HG03439 (cell line): ENCODE data around the gene CD47.

ENCODE experiments used
- ATAC-seq: cut with Tn5 transposase; IDR thresholded peaks from one replicate; pipeline ENCODE4 v1.9.1; 2021; ENCODE audit warnings: mild to moderate bottlenecking, moderate library complexity; ENCODE audit not compliant: unreplicated experiment

CD47 gene

DNA sequence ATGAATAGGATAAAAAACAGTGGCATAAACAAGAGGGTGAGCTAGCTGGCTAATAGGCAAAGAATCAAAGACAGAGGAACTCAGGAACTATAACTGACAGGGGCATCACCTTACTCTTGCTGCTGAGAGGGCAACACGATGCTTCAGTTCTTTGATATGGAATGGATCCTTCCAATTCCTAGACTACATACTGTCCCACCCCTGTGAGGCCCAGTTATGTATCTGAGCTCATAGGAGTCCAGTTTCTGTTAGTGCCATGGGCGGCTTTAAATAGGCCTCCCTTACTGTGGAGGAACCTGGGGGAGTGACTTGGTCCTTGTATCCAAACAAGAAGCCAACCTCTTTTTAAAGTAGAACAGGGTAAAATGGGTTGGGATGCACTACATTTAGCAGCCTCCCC is 37.3 kb downstream of the CD47 start:
- ATAC-seq: no peak

DNA sequence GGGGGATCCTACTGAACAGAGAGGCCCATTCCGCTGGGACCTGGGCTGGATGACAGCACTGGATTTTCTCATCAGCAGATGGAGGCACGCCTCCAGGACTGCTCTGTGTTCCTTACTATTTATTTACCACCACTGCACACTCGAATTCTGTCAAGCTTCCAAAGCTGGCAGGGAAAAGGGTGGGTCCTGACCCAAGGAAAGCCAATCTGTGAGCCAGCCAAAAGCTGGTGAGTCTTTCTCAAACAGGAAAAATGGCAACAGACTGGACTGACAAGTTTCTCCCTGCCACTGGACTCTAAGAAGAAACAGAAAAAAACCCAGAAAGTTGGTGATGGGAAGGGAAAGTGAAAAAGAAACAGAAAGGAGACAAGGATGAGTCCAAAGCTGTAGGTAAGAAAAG is 37.8 kb downstream of the CD47 start:
- ATAC-seq: no peak

DNA sequence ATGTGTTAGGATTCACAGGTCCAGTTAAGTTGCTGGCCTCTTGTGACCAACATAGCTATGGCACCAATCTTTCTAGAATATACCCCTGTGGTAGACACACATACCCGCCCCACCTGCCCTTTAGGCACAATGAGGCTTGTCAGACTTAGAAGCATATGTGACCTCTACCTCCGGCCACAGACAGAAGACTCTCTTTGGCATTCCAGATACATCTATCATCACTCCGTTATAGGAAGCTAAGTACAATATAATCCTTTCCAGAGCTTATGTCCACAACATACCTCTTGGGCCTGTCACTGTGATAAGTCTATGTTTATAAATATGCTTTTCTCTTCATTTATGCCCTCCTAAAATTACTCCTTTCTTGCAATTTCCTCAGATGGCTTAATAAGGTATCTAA is 39.8 kb downstream of the CD47 start:
- no peak for ATAC-seq

DNA sequence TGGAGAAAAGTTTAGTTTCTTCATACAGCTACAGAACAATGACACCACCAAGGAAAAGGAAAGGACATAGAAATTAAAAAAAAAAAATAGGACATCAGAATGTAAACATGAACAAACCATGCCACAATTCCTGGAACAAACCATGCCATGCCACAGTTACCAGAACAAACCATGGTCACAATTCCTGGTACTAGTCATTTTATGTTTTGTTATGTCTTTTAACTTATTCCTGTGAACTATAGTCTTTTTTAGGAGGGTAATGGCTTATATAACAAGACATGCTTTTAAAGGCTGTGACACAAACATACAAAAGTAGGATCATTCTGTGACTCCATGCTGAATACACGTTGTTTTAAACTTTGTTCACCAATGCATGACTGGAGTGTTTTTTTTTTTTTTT is 42.8 kb downstream of the CD47 start:
- no peak for ATAC-seq

DNA sequence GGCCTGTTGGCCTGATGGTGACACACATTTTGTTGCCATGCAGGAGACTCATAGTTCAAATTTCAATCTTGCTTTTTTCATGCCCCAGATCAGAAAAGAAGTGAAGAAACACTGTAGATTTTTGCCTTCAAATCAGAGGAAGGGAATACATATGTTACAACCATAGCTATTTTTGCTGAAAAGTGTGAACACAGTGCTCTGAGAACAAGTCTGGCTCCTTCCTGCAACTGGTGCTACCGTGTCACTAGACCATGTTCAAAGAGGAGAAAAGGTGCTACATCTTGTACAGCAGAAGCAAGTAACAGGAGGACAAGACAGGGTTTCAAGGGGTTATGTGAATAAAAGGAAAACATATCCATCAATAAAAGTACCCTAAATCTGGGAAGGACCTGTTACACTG is 44.6 kb downstream of the CD47 start:
- no peak for ATAC-seq

DNA sequence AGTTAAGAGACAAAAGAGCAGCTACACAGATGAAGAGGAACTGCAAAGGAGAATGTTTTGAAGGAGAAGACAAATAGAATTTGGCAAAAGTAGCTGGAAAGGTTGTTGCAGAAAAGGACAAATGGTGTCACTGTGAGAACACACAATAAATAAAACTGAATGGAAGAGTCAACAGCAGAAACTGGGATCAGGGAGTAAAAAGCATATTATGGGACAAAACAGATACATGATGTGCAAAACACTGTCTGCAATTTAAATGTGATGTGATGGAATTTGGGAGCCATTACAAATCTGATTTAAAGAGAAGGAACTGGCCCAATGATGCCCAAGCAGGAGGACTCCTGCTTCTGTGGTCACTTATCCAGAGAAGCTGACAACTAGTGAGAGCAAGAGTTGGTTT is 46.1 kb downstream of the CD47 start:
- no peak for ATAC-seq

DNA sequence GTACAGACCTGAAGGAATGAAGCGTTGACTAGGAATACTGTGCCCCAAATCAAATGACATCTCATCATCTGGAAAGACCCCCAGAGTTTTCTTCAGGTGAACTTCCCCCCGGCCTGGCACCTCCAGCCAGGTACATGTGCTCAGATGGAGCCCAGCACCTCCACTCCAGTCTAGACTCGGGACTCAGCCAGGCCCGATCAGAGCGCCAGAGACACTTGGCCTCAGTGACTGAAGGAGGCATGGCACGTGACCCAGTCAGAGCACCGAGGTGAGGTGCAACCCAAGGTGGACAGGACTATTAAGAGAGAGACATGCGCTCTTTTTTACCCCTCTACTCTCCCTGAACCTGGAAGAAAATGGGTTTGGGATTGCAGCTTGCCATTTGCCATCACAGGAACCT is 48.5 kb downstream of the CD47 start:
- no peak for ATAC-seq

DNA sequence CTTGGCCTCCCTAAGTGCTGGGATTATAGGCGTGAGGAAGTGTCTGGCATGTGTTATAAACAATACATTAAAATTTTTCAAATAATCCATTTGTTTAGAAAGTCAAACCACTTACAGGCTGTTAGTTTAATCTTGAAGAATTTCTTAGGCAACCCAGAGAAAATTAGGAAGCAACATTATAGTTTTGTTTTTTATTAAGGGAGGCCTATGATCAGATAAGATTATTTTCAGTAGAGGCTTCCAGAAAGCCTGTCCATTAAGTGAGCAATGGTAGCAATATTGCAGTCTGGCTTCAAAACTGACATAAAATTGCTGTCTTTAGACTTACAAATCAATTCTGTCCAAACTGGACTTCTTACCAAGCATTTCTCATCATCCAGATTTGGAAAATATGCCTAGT is 49.6 kb downstream of the CD47 start:
- no peak for ATAC-seq

DNA sequence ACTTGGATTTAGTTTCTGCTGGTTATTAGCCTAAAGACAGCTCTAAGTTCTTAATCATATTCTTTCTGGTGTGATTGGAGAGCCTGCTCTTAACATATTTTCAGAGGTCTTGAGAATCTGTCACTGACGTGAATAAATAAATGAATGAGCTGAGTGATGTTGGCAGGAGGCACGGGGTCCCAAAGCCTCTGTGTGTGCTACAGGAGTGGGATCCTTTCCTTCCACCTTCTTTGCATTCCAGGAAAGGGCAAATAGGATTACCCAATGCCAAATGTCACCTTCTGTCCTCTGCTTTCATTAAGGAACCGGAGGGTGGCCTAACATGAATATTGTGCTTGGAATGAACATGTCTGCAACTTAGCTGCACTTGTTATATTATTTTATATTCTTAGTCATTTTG is 53.1 kb downstream of the CD47 start:
- no peak for ATAC-seq

DNA sequence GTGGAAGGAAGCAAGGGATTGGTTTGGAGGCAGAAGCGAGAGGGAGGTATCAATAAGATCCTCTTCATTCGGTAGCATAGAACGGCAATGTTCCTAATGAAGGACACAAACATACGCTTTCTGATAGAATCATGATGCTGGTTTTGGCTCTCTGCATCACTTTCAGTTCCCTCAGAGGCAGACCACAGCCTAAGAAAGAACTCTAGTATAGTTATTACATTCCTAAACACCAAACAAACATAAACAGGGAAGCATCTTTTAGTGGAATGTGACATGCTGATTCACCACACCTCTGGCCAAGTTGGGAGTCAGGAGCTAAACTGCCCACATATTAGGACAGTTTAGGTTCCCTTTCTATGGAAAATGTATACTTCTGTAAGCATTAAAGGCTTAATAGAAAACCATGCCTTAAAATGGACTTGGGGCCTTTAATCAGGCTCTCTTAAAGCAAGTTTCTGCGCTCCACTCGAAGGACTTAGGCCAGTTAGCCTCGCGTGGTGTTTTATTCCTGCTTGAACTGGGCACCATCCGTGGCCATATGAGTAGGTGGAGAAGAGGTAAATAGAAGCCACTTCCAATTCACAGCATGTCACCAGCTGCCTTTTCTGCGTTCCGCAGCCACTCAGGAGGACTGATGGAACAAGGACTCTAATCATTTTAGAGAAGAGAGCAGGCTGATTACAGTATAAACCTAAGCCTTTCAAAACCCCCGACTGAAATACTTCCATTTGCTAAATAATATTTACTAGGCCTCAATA is 53.7 kb downstream of the CD47 start:
- ATAC-seq: no peak

DNA sequence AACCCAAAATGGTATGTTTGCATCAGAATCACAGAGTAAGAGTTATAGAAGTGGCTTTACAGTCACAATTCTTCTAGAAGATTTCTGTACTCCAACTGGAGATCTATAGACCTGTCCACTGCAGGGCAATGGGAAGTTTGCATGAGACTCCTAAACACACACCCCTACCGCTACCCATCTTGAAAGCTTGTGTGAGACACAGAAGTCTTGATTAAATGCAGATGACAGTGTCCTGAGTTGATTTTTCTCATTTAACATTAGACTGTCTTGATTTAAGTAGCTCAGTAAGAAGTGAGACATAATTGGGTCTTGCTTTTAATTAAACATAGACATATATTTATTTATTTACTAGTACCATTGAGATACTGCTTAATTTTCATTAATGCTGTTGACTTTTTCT is 54.4 kb downstream of the CD47 start:
- no peak for ATAC-seq

DNA sequence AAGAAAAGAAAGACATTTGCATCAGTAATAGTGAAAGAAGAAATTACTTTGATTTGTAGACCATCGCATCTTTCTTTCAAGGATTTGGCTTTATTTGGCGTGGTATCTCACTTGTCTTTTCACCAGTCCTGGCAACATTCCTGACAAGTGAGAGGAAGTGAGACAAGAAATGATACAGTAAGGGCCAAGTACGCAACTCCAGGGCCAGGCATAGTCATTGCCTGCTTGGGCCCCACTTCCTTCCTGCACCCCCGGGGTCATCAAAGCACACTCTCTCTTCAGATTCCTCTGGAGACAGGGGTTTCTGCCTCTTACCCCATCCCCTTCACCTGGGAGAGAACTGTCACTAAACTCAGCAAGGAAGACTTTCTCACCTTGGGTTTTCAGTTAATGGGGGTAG is 55.1 kb downstream of the CD47 start:
- ATAC-seq: no peak

DNA sequence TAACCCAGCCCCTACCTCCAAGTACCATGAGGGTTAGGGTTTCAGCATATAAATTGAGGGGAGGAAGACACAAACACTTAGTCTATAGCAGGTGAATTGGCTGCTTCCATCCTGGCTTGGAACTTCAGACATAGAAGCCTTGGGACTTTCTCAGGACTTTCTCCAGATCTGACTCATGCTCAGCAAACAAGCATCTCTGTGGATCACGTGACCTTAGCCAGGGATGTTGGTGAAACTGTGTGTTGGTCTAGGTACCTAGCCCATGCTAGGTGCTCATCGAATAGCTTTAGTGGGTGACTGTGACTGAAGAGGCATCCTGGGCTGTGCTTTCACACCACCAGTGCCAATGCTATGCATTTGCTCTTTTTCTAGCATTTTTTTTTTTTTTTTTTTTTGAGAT is 58.9 kb downstream of the CD47 start:
- no peak for ATAC-seq

DNA sequence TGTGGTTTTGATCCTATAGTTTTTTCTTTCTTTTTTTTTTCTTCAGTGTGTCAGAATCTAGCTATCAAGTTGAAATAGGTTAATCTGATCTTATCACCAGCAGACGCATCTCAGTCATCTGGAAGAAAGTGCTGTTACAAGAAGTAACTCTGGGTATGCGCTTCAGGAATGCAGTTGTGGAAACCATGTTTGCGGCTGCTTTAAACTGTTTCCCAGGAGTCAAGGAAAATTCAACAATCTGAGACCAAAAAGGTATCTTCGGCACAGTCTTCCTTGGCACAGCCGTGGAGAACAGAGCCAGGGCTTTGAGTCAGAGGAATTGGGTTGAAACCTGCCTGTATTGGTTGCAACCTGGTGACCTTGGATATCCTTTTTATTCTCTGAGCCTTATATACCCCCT is 59.9 kb downstream of the CD47 start:
- ATAC-seq: no peak

DNA sequence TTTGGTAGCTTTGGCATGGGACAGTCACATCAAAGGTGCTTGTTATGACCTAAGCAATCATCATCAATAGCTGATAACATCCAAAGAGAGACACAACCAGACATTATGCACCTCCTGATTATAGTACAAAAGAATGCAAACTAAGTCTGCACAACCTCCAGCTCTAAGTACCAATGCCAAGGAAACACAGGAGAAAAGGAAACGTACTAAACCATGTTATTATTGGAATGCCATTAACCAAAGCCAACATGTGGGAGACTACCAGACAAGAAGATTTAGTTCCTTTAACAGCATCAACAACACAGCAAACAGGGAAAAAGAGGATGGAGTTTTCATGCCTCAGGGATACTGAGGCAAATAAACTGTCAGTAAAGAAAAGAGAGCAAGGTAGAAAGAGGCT is 61.4 kb downstream of the CD47 start:
- ATAC-seq: no peak

DNA sequence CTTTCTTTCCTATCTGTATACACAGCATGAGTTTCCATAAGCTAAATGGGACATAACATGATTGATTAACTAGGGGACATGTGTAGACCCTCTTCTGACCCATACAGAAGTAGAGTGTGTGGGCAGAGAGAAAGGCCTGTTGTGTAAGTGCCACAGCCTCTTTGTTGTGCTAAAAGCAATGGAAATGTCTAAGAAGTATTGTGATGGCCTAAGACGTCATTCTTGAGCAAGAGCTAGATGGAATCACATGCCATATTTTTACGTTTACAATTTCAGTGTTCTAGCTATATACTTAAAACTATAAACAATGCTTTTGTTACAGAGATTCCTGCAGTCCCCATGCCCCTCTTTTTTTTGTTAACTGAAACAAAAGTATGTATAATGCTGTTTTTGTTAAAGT is 61.9 kb downstream of the CD47 start:
- ATAC-seq: no peak

DNA sequence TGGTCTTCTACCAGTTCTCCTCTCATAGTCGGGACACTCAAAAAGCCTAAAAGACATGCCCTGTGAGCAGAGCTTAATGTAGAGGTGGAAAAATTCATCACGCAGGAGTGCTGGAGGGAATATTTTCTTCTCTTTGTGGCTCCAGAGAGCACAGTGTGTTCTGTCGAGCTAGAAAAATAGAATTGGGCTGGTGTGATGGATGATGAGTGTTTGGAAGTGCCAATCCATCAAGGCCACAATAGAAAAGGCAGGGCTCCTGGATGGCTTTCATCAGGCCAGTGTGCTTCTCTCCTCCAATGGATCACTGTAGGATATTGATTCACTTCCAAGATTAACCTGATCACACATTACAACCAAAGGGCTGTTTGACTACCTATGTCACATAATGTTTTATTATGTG is 65.7 kb downstream of the CD47 start:
- ATAC-seq: no peak

DNA sequence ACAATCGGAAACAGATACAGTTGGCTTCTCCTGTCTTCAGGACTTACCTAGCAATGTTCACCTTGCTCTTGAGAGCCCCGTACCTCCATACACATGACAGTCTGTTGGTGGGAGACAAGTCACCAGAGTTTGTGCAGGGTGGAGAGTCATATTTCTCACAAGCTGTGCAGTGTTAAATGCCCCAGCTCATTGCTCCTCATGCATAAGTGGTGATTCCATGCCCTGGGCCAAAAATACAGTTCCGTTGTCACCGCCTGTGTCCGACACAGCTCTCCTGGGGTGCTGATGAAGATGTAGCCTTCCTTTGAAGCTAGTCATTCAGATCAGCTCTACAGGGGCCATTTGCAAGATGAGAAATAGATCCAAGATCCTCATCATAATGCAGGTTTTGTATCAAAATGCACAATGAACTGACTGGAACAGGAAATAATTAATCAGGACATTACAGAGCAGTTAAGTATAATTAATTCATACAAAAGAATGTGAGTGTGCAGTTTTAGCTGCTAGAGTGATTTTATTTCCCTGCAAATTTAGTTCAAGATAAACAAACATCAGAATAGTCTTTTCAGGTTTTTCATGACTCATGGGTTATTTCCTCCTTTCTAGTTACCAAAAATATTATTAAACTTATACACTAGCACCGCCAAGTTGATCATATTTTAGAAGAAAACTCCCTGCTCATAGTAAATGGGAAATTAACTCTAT is 66.5 kb downstream of the CD47 start:
- no peak for ATAC-seq

DNA sequence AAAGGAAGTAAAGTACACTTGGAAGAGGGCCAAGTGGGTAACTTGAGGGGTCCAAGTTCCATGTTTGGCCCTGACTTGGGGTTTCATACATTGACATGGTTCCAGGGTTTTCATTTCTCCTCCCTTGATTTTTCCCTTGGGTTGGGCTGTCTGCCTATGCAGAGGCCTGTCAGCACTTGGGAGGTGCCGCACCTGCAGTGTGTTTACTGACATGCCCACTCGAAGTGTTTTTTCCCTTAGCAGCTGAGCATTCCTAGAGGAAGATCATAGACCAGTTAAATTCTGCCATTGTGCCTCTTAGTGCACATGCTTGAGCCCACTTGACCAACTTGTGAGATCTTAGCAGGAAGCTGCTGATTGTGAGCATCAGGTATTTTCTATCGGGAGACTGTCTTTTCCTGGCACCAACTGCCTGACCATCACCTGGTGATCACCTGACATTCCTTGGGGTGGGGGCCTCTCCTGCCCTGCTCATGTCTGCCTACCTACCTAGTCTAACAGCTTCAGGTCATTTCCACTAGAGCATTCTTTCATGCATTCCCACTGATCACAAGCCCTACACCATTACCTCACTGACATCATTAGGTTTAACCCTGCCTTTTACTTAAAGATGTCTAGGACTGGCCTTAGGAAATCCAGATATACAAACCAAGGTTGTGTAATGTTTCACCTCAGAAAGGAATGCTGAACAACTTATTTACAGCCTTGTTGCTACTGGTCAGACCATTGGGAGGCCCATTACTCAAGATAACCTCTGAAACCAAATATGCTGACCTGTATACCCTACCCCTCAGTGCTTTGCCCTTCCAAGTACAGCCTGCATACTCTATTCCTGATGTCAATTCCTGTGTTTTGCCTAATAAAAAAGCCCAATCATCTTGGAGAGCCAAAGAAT is 68.3 kb downstream of the CD47 start:
- no peak for ATAC-seq

DNA sequence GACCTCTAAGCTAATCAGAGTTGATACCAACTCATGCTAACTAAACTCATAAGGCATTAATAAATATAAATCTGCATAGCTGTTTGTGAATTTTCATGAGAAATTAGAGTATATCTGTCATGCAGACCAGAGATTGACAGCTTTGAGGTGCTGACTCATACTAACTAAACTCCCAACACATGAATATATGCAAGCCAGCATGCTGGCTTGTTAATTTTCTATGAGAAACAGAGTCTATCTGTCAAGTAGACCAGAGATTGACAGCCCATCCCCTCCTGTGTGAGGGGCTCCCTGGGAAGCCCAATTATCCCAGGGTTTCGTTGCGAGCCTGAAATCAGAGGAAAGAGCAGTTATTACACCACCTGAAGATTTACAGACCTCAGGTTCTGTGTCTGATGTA is 69.3 kb downstream of the CD47 start:
- no peak for ATAC-seq

DNA sequence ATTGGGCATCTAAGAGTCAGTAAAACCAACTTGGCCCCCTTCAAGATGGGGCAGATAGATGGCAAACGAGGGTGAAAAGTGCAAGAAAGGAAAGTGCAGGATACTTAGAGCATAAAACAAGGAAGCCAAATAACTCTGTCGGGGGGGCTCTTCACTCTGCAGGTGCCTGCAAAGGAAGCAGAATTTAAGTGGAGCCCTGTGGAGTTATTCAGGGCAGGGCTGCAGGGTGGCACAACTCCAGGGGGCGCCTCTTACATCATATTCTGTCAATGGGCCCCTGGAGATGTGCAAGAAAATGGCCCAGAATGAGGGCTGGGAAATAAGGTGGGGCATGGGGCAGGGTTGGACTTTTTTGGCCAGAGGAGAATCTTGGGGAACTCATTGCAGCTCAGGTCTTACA is 69.7 kb downstream of the CD47 start:
- no peak for ATAC-seq

DNA sequence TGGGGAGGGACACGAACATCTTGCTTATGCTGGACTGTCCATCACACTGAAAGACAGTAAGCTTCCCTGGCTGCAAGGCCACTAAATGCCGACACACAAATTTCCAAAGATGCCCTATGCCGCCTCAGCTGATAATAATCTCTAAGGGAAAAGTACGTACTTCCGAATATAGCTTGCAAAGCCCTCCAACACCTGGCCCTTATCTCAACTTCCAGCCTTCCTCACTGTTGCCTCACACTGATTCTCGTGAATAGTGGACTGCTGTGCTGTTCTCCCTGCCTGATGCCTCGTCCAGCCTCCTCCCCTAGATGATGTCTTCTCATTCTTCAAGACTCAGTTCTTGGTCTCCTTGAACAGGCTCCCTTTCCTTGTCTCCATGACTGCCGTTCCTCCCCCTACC is 72.3 kb downstream of the CD47 start:
- no peak for ATAC-seq
